AG04450 (cell line): Measurements from ENCODE around the gene ACTRT2. TPM values are rescaled to one million over a fixed set of nuclear protein-coding genes. Genes with fewer than 3 reads are reported as not detected.

Experiments used
- CTCF ChIA-PET: fragments of 300-600, 350-600 bp; formaldehyde crosslinking; extraction: SDS; loops from one replicate; lab custom pipeline; 2022; ENCODE audit warnings: antibody characterized with exemption, inconsistent platforms; lab: Charles Lee
- POLR2A ChIA-PET: fragments of 350-600 bp; formaldehyde crosslinking; extraction: SDS; loops from one replicate; lab custom pipeline; 2021; ENCODE audit warnings: antibody characterized with exemption, inconsistent platforms; lab: Yijun Ruan, JAX
- DNase-seq: peaks from one replicate; pipeline ENCODE4 v3.0.0-alpha.2; 2011; ENCODE audit warnings: low read depth, low spot score
- H3K27ac ChIP-seq: one replicate; pipeline ENCODE4 v1.5.1; 2012; ENCODE audit warnings: low read depth, low read length, control low read depth
- H3K27me3 ChIP-seq: one replicate; pipeline ENCODE4 v1.6.0; 2012; ENCODE audit warnings: low read length; ENCODE audit not compliant: control insufficient read depth, insufficient read depth
- H3K4me3 ChIP-seq: 2 replicates; pipeline ENCODE4 v1.5.1; 2011; ENCODE audit warnings: mild to moderate bottlenecking, low read depth, low read length, control low read depth
- H3K9me3 ChIP-seq: 2 replicates; pipeline ENCODE4 v1.5.1; 2012; ENCODE audit warnings: low read length; ENCODE audit not compliant: control insufficient read depth, insufficient read depth
- polyA plus RNA-seq: library from polyadenylated mRNA; depleted of rRNA; stranded (reverse); fragments of >200 nt; gene quantifications from 2 replicates; pipeline ENCODE4 v1.2.3, GENCODE V29; 2011
- TF ChIP-seq, protein P1 (sequence below): IDR thresholded peaks from 2 replicates; pipeline ENCODE4 v1.5.1; 2011; ENCODE audit warnings: low read depth, low read length, control low read depth, inconsistent platforms

Gene ACTRT2
- polyA plus RNA-seq, 1 experiment, result not detected

DNA sequence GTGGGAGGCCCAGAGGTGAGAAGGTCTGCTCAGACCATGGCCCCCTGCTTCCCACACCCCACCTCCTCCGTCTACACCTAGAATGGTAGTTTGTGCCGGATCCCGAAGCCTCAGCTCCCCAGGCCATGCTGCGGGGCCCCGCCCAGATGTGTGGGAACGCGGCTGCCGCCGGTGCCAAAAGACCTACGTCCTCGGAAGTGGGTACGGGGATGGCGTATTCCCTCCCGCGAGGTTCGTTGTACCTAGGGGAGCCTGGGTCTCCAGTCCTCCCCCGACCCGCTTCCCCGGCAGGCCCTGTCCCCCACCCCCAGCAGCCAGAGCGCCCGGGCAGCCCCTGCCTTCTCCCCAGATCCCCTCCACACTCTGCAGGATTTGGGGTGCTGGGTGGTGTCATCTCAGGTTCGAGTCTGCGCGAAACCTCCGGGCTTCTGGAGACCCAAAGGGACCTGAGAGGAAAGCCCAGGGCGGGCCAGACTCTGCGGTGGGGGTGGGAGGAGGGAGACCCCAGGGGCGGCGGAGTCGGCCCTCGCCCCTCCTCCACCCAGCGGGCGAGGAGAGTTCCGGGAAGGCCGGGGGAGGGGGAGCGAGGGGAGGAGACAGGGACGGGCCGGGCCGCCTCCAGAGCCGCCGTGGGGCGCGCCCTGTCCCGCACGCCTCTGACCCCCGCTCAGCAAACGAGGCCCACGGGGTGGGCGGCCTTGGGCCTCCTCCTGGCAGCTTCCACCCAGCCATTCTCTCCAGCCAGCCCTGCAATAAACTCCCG is 41.5 kb downstream of the ACTRT2 start:
- Histone ChIP-seq H3K27me3 (peaks cover 56% of the 10 kb centered on the region), H3K4me3 (no peak overlapping the region), H3K9me3 (peaks cover 3% of the 10 kb centered on the region; the same call in 1 of the 2 replicates), H3K27ac (no peak overlapping the region)
- POLR2A ChIA-PET, result no interaction called here
- TF ChIP-seq, protein P1, sequence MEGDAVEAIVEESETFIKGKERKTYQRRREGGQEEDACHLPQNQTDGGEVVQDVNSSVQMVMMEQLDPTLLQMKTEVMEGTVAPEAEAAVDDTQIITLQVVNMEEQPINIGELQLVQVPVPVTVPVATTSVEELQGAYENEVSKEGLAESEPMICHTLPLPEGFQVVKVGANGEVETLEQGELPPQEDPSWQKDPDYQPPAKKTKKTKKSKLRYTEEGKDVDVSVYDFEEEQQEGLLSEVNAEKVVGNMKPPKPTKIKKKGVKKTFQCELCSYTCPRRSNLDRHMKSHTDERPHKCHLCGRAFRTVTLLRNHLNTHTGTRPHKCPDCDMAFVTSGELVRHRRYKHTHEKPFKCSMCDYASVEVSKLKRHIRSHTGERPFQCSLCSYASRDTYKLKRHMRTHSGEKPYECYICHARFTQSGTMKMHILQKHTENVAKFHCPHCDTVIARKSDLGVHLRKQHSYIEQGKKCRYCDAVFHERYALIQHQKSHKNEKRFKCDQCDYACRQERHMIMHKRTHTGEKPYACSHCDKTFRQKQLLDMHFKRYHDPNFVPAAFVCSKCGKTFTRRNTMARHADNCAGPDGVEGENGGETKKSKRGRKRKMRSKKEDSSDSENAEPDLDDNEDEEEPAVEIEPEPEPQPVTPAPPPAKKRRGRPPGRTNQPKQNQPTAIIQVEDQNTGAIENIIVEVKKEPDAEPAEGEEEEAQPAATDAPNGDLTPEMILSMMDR, result no peak
- CTCF ChIA-PET, result no interaction called here
- no peak for DNase-seq

DNA sequence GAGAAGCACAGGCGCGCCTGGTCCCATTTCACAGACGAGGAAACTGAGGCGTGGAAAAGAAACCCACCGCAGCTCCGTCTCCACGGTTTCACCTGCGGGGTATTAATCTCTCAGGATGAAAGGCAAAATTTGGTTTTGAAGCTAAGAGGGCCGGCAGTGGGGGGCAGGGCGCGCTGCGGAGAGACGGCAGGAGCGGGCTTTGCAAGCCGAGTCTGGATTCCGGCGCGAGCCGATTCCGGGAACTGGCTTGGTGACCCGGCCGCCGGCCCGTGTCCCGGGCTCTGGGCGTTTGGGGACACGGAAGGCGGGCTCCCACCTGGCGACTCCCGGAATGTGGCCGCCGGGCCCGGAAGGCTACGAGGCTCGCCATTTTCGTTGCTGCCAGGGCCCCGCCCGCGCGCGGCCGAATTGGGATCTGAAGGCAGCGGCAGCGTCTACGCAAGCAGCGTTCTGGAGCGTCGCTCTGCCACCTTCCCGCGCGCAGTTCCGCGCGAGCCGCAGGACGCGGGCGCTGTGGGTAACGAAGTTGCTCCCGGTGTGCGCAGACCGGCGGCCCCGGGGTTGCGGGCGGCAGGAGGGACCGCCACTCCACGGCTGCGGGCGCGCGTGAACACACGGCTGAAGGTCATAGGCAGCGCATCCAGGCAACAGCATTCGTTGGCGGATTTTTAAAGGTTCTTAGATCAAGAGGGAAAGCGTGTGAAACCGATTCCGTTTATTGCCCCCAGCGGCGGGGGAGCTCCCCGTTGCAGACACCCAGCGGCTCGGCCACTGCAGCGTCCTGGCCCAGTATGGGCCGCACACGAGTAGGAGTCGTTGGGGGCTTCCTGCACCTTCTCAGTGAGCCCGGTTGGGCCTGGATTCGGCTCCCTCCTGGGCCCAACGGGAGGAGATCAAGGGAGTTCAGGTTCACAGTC is 42.4 kb downstream of the ACTRT2 start:
- Histone ChIP-seq H3K27me3 (peaks cover 61% of the 10 kb centered on the region), H3K27ac (no peak overlapping the region), H3K9me3 (peaks cover 3% of the 10 kb centered on the region; the same call in 1 of the 2 replicates), H3K4me3 (no peak overlapping the region)
- TF ChIP-seq, protein P1, result no peak
- ChIA-PET CTCF (no interaction called here), POLR2A (no interaction called here)
- no peak for DNase-seq

- POLR2A ChIA-PET, result no interaction called here
- no peak overlapping the region for H3K27ac ChIP-seq
- peaks cover 65% of the 10 kb centered on the region for H3K27me3 ChIP-seq
- DNase-seq, result no peak
- CTCF ChIA-PET, result no interaction called here
- peaks cover 3% of the 10 kb centered on the region; the same call in 1 of the 2 replicates for H3K9me3 ChIP-seq
- H3K4me3 ChIP-seq, result no peak overlapping the region
- TF ChIP-seq, protein P1, result no peak
Observed at GRCh38 chr1:3064296-3064850, 43.1 kb downstream of the ACTRT2 start.

DNA sequence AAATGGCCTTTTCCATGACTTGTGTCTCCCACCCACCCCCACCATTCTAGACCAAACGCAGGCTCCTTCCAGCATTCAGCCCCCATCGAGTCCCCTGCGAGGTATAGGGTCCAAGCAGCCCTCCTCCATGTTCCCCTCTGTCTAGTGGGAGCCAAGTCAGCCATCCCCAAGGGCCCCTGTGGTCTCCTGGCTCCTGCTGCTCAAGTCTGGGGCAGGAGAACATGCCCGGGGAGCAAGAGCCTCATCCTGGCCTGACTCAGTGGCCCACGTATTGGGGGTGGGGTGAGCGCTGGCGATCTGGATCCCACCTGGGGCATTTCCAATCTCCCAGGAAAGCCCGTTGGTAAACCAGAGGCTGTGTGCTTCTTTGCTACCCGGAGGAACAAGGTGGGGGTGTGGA is 43.6 kb downstream of the ACTRT2 start:
- Histone ChIP-seq H3K4me3 (no peak overlapping the region), H3K27me3 (peaks cover 65% of the 10 kb centered on the region), H3K9me3 (peaks cover 3% of the 10 kb centered on the region; the same call in 1 of the 2 replicates), H3K27ac (no peak overlapping the region)
- ChIA-PET POLR2A (no interaction called here), CTCF (no interaction called here)
- TF ChIP-seq, protein P1, result no peak
- no peak for DNase-seq
